NCI-H345 treated with DMSO at 0.1 percent for 48 hours (cell line): ENCODE data around the gene SLC24A3.

Source experiments
- DNase-seq: peaks from one replicate; lab custom pipeline; 2025; ENCODE audit not compliant: unreplicated experiment; lab: John Stamatoyannopoulos, UW

Gene SLC24A3

DNA sequence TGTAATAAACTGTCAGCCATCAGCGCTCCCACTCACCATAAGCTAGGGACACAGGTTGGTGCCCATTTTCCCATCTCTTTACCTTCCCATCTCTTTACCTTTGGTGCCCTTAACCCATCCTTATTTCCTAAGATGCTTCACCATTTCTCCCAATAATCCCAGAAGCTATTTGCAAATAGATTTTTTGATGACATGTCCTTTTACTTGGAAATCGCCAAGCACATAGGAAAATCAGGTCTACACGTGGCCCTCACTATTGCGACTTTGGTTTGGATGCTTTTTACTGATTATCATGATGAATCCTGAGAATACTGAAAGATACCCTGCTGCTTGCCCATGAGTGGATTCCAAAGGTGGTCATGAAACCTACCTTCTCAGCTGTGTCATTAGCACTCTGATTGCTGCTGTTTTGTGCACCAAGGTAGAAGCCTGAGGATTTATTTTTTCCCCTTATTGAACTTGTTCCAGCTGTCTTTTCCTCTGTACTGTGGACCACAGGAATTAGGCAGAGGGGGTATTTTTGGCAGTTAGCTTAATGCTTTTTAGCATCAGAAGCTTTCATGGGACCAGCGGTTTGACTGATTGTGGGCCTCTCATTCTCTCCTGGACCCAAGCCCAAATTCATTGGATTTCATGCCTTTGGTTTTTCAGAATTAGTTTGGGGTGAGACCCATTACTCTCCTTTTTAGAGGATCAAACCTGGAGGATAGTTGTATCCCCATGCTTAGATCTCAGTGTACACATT, 316.0 kb downstream of the SLC24A3 start:
- DNase-seq = no peak

DNA sequence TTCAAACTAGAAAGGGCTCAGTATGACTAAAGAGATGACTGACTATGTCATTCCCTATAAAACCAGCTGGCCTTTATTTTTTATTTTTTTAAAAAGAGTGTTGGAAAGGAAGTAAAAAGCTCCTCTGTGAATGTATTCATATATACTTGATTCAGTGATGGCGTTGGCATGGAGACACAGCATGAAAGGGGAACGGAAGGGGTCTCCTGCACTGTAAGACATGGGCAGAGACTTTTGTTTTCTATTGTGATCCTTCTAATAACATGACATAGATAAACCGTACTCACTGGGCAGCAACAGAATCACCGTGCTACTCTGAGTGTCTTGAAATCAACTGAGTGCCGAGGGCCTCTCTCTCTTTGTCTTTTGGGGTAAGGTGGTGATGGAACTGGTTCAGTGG, 317.6 kb downstream of the SLC24A3 start:
- DNase-seq = no peak

DNA sequence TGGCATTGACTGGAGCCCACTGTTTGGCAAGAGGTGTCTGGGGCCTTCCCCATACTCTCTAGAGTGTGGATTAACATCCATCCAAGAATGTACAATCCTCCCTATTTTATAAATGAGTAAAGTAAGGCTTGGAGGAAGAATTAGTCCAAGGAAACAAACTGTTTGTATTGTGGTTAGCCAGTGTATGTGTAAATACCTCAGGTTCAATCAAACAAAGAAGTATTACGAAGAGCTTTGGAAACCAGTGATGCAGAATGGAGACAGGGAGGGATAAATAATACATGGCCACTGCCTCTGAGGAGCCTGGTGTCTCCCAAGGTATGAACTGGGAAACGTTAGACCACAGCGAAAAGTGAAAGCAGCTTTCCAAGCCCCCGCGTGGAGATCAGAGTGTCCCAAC, 319.0 kb downstream of the SLC24A3 start:
- no peak for DNase-seq

DNA sequence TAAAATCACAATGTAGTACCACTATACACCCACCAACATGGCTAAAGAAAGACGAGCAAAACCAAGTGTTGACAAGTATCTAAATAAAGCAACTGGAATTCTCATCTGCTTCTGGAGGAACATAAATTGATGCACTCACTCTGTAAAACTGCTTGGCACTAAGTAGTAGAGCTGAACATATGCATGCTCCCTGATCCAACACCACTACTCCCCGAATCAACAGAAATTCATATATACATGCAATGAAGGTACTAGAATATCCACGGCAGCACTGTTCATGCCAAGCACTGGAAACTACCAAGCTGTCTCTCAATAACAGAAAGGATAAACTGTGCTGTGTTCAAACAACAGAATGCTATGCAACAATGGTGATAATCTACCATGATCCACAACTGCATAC, 326.1 kb downstream of the SLC24A3 start:
- DNase-seq = no peak

DNA sequence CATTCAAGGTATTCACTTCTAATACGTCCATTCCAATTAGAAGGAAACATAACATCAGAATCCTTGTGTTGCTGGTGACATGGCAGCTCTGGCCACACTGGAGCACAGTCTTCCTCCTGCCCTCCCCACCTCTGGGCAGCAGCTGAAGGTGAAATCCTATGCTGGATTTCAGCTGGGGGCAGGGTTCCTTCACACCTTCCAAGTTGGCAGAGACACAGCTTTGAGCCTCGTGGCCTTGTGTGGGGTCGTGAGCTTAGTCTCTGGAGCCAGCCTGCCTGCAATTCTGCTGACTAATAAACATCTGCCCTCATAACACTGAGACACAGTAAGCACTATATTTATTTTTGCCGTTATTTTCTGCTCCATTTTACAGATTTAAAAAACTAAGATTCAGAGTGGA, 326.7 kb downstream of the SLC24A3 start:
- DNase-seq = no peak

DNA sequence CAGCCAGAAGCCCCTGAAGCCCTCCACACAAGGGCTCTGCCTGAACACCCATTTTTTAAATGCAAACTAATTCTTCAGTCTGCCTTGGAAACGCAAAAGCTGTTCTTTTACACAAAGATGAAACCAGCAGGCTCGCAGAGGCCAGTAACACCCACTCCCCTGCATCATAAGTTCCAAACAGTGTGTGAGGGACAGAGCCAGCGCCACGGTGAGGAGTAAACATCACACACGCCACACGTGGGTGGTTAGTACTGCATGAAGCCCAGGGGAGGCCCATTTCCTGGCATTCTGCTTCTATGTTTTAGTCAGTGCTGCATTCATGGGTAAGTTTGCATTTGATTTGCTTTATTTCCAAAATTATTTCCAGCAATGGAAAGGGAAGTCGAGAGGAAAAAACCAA, 327.9 kb downstream of the SLC24A3 start:
- DNase-seq = no peak

DNA sequence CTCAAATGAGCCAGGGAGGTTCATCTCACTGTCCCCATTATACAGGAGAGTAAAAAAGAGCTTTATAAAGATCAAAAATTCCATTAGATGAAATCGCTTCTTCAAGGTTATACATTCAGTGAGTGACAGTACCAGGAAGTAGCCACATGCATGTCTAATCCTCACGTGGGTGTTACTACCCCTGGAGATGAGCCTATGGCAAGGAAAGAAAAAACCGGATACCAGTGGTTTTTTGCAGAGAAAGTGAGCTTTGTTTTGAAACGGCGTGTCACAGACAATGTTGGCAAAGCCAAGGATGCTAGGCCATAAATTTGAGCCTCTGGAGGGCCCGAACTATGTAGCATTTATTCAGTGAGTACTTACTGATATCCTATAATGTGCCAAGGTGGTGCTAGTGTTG, 330.7 kb downstream of the SLC24A3 start:
- DNase-seq = no peak

DNA sequence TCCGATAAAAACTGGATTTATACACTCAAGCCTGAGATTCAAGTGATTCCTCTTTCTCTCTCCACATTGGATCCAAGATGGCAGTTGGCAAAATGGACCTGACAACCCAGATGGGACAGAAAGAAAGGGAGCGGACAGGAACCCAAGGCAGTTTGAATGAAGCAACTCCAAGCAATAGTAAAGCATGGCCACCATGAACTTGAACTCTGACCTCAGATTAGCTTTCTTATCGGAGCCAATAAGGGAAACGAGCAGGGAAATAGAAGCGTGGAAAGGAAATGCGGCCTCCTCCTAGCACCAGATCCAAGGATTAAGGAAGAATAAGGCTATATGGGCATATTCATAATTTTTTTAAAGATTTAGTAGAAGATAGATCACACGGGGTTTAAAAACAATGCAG, 332.2 kb downstream of the SLC24A3 start:
- DNase-seq = no peak

DNA sequence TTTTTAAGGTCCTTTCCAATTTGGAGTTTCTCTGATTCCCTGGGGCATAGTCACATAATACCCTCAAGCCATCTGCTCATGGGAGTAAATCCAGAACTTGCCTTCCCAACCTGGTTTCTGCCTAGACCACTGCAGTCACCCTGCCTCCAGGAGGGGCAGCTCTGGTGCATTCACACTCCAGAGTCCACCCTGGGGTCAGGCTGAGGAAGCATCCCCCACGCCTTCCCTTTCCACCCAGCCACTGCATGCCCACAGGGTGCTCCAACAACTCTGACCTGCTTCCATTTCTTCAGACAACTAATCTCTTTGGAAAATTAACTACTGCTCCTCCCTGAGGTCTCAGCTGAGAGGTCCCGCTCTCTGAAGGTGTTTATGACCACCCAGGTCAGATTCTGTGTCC, 334.2 kb downstream of the SLC24A3 start:
- DNase-seq = no peak

DNA sequence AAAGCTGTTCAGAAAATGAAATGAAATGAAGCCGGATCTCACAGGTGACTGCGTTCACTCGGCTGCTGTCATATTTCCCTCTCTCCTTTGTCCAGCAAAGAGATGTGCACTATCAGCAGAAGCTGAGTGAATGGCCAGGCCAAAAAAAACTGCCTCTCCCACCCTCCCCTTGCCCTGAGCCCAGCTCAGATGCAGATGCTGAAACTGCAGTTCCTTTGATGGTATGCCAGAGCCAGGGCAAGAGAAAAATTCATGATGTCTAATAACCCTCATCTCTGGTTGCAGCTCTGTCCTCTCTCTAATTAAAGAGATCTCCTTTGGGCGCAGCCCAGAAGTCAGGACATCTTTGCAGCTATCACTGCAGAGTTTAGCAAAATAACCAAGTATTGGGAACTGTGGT, 335.1 kb downstream of the SLC24A3 start:
- no peak for DNase-seq

DNA sequence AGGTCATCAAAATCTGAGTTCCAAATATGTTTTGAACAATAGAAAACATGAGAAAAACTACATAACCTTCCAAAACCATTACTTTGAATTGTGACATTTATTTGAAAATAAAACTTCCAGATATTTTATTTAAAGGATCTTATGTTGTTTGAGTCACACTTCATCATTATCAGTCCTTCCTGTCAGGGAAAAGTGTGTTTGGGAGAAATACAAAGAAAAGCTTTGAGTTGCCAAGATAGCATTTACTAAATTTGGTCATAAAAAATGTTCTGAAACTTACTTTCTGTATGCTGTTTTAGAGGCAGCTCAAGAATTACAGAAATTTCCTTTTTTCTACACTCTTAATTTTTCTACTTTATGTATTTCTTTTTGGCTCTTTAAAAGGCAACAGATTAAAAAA, 337.5 kb downstream of the SLC24A3 start:
- no peak for DNase-seq

DNA sequence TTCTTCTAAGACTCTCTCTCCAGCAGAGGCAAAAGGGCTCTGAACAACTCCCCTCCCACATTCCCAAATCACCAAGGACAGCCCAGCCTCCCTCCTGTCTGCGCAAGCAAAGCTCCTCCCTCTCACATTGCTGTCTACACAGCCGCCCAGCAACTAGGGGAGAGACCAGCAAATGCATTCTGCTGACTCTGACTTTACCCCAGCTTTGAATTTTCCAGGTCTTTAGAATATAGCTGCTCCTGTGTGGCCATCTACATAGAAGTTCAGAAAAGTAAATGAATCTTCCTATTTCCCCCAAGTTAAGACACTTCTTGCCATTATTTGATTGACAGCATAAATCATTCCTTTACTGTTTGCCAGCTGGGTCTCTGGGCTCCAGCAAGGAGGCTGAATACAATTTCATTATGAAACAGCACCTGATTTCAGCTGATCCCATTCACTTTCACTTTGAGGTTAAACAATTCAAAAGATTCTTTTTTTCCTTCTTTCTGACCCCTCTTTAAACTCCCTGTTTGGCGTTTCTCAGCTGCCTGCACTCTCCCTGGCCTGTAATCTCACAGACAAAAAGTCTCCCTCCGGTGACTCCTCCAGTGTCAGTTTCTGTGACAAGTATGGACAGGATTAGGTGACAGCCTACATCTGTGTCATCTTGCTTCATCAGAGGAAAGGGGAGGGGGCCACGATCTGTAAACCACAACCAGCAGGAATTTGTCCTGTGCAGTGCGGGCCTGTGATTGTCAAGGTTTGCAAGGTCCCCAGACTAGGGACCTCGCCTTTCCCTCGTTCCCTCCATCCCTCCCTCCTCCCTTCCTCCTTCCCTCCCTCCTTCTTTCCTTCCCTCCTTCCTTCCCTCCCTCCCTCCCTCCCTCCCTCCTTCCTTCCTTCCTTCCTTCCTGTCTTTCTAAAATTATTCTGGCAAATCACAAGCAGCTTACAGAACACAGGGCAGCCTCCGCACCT, 340.1 kb downstream of the SLC24A3 start:
- no peak for DNase-seq

DNA sequence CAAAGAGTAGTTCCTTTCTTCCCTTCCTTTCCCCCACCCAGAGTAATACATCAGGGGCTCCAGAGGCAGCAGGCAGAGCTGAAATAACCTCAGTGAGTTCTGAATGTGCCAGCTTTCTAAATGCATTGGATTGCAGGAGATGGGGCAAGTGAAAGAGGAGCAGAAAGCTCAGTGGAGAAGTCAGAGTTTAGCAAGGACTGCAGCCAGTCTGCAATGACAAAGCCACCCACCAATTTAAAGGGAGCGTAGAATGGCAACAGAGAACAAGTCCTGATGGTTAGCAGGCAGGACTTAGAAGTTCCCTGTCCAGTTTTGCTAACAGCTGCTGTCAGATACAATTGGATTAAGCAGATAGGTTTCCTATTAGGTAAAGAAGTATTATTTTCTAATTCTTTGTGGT, 342.2 kb downstream of the SLC24A3 start:
- DNase-seq = no peak

DNA sequence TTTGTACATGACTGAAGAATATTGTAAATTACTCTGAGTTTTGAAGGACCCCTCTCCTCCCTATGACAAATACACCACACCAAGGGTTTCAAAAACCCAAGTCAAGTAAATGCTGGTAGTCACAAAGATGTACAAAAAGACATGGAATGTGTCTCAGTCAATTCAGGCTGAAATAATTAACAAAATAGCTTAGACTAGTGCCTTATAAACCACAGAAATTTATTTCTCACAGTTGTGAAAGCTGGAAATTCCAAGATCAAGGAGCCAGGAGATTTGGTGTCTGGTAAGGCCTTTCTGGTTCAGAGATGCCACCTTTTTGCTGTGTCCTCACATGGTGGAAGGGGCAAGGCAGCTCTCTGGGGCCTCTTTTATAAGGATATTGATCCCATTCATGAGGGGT, 343.3 kb downstream of the SLC24A3 start:
- DNase-seq = no peak

DNA sequence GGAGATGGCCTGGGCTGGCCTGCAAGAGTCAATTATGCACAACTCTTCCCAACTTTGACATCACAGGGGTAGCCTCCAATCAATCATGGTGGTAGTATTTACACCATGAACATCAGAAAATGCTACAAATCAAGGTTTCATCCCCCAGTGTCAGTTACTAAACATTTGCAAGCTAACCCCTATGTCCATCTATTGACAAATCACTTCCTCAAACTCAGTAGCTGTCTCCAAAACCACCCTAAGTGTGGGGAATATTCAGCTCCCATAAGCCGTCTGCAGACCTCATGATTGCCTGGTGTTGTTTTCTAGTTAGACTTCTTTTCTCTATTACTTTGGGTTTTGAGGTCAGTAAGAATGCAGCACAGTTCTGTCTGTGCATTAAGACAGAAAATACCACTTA, 344.8 kb downstream of the SLC24A3 start:
- DNase-seq = no peak

DNA sequence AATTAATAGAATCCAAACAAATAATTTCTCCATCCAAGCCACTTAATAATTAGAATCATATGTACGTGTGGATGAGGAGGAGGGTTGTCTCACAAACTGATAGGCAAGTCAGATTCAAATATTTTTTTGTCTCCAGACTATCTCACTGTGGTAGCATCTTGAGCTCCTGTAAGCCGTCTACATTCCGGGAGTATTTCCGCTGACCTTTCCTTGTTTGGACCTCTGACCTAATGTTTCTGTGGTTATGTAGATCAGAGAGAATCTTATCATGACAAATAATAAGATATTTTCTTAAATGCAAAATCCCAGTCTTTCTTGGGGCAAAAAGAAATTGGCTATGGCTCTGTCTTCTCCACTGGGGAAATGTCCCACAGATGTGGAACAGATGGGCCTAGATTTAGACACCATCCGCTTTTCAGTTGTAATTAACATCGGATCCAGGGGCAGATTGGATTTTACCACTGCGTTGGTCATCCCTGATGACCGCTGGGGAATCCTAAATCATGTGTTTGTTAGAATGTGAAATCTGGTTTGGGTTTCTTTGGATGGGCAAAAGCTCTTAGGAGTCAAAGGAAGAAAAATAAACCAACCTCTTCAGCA, 348.5 kb downstream of the SLC24A3 start:
- no peak for DNase-seq

DNA sequence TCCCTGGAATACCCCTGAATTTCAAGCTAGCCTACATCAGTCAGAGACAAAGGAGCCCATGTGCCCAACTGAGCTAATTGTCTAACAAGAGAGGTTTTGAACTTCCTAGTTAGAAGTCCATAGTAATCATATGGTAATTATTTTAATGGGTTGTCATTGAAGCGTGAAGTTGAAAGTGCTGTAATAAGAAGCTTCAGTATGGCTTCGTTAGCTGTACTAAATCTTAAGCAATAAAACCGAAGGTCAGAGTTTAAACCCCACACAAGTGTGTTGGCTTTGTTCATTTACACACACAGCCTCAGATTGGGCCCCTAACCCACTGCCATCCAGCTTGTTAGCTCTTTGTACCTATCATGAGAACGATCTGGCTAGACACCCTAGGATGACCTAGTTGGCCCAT, 350.0 kb downstream of the SLC24A3 start:
- DNase-seq = no peak

DNA sequence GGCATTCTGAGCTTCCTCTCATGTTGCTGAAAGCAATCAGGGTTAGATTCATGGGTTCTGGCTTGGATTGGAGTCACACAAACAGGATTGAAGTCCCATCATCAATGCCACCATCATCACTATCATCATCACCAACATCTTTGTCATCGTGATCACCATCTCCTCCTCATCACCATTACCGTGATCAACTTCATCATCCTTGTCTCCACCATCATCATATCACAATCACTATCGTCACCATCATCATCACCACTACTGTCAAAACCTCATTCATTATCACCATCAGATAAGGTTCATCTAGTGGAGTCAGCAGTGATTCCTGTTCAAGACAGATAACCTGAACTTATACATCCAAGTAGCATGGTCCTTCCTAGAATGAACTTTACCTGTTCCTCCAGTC, 351.8 kb downstream of the SLC24A3 start:
- no peak for DNase-seq

DNA sequence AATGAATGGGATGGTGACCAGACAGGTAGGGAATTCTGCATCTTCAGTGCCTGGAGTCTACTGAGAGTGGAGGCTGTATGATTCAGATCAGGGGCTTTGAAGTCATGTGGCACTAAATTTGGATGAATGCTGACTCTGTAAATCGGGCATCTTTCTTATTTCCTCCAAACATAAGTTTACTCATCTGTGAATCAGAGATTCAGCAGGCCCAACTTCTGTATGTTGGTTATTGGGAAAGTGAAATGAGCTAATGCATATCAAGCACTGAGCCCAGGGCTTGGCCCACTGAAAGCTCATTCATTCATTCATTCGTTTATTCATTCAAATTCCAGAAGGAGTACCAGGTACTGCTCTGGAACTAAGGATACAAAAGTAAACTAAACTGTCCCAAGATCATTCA, 353.3 kb downstream of the SLC24A3 start:
- DNase-seq = no peak

DNA sequence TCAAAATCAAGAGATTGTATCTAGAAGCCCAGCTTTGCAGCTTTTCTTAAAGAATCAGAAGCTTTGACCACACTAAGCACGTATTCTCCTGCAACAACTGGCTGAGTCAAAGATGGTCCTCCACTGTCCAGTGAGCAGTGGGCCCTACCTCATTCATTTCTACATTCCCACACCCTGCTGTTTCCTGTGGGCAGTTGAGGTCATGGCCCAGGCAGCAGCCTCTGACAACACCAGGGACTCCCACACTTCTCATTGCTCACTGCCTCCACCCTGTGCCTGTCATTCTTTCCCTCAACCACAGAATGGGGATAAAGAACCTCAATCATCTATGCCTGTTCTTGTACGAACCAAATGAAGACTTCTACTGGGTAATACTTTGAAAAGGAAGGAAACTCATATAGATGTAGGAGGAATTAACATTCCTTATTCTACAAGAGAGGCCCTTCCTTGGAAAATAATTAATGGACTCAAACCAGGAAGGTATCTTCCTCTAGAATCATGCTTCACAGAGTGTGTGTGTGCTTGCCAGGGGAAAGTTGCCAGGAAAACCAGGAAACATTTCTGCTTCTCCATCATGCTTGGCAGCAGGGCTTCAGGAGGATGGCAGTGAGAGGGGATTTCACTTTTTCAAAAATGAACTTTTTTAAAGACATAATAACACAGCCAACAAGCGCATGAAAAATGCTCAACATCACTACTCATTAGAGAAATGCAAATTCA, 353.9 kb downstream of the SLC24A3 start:
- DNase-seq = no peak

DNA sequence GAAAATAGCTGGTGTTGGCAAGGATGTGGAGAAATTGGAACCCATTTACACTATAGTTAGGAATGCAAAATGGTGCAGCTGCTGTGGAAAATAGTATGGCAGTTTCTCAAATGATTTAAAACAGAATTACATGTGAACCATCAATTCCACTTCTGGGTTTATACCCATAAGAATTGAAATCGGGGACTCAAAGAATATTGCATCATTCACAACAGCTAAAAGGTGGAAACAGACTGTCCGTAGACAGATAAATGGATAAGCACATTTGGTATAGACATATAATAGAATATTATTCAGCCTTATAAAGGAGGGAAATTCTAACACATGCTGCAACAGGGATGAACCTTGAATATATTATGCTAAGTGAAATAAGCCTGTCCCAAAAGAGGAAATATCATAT, 355.7 kb downstream of the SLC24A3 start:
- no peak for DNase-seq
